ENCODE measurements around the gene PTCH1.

The PTCH1 gene

GRCh38 chr9:95497772-95498171, 19.0 kb downstream of the PTCH1 start:
- DNase-seq = no peak

DNA sequence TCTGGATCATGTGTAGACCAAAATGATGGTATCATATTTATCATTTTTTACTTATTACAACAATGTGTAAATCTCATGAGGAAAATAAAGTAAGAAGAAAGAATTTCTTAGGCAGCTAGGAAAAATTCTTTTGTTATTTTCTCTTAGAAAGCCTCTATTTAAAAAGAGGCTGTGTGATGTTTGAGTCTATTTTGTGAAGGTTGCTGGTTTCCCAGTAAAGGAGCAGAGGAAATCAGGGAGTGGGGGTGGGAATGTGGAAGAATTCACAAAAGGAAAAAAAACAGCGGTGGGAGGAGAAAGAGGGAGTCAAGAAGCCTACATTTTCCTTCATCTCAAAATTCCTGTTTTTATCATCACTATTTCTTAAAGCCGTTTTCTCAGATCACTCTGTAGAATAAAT, 20.1 kb downstream of the PTCH1 start:
- no peak for DNase-seq

DNA sequence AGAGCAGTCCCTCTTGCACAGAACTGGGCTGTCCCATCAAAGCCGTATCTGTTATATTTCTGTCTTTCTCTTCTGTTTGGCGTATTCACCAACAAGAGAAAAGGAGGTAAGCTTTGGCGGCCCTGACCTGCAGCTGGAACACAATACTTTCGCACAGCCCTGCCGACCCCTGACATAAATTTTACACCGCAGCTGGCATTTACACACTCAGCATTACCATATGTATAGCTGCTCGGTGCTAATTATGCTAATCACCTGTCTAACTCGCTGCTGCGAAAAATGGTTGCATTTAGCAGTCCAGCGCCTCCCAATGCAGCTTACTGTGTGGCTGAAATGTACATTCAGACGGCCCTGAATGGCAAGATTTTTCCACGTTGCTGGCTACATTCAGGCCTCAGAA, 20.8 kb downstream of the PTCH1 start:
- DNase-seq = no peak

GRCh38 chr9:95495529-95495928, 21.2 kb downstream of the PTCH1 start:
- no peak for DNase-seq

DNA sequence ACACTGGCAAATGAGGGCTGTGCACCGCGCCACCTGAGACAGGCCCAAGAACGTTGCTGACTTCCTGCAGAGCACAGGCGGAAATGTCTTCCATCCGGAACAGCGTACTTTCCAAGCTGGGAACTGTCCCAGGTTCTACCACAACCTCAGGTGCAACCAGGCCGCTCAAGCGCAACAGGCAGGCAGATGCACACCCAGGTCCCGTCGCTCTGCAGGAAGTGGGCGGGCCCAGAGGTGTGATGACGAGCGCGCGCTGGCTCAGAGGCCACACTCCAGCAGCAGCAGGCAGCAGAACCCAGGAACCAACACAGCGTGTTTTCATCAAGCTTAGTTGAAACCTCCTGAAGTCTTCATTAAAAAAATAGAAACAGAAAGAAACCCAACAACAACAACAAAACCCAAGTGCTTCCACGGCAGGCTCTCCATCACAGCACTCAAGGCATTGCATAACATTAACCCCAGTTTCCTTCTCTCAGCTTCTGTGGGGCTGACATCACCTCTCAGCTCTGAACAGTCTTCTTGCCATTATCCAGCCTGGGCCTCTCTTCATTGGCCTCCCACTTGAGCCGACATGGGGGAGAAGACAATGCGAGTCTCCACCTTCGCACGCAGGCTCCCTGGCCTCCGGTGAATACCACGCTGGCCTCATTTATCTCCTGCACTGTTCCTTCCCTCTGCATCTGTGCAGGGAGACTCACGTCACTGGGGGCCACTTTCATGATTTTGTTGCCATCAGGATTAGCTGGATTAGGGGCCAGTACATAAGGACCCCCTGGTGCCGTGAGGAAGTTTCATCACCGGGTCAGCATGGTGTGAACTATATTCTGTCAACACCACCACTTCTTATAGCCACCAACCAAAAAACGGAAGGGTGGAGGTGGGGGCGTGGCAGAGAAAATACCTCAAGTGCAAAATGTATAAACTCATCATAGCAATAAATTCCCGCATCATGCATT, 22.1 kb downstream of the PTCH1 start:
- no peak for DNase-seq

DNA sequence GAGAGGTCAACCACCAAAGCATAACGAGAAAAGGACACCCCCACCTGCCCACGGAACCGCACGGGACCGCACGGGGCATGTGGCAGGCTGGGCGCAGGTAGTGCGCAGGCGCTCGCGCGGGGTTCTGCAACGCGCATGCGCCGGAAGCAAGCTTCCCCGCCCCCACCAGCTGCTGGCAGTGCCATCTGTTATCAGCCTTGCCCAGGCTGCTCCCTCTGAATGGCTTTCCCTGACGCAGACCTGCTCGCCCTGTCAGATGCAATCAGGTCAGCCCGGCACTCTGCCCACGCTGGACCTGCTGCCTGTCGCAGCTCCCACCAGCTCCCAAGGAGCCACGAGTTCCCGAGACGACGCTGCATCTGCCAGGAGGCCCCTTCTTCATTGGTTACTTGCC, 22.8 kb downstream of the PTCH1 start:
- no peak for DNase-seq

DNA sequence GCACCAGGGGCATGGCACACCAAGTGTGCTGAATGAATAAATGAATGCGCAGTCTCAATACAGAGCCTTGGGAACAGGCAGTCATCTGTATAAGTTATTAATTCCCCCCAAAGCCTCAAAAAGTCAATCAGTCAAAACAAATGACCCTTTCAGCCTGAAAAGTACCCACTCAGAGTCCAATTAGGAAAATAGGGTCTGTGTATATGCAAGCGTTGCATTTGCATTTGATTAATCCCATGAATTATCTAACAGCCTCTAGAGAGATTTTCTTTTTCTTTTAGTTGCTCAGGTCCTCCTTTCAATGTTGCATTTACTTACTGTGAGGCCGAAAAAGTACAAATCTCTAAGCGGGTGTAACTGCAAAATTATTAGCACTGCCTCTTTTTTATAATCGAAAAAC, 23.4 kb downstream of the PTCH1 start:
- DNase-seq = no peak

- no peak for DNase-seq
Measured at GRCh38 chr9:95491543-95492320, 25.0 kb downstream of the PTCH1 start.

DNA sequence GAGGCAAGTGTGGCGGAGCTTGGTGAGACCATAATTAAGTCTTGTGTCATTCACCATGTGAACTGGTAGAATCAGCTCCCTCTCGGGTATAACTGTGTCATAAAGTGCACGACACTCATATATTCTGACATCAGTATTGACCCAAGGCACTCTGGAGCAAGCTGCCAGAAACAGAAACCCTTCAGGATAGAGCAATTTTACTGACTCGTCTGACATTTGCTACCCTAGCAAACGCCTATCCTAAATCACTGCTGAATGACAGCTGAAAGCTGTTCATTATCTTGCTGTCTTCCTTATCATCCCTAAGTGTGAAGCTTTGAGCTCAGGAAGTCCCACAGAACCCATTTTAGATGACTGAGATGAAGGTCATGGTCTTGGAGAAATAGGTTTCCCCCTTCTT, 27.8 kb downstream of the PTCH1 start:
- no peak for DNase-seq

- no peak for DNase-seq
Measured at GRCh38 chr9:95486318-95486717, 30.5 kb downstream of the PTCH1 start.

DNA sequence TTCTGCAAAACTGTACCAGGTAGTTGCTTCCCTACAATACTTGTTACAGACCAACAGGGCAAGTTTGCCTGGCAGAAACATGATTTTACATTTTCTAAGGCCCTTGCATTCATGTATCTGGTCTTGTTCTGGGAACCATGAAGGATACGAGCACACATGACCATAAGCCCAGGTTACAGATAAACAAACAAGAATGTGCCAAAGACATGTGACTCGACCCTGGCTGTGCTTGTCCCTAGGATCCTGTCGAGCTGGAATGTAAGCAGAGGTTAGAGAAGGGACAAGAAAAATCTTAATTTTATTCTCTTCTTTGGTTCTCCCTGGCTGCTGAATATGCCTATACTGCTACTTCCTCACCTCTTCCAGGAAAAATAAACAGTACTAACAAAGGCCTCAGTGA, 32.5 kb downstream of the PTCH1 start:
- DNase-seq = no peak

GRCh38 chr9:95483431-95483830, 33.3 kb downstream of the PTCH1 start:
- DNase-seq = no peak

- no peak for DNase-seq
Measured at GRCh38 chr9:95482621-95483020, 34.1 kb downstream of the PTCH1 start.

DNA sequence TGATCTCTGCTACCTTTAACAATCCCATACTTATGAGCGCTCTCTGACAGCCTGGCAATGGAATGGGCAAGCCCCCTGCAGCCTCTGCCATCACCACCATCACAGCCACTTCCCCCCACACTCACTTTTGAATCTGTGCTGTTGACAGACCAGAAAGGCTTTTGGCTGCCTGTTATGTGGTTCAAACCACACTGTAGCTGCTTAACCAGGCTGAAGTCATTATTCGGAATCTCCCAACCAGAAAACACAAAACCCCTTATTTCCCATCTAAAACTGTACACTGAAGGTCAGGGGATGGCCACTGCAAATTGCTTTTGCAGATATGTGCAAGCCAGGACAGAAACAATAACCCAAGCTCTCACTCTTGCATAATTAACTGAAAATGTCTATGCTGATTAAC, 35.8 kb downstream of the PTCH1 start:
- no peak for DNase-seq

- no peak for DNase-seq
Measured at GRCh38 chr9:95480346-95480745, 36.4 kb downstream of the PTCH1 start.

GRCh38 chr9:95479330-95479729, 37.4 kb downstream of the PTCH1 start:
- DNase-seq = no peak

DNA sequence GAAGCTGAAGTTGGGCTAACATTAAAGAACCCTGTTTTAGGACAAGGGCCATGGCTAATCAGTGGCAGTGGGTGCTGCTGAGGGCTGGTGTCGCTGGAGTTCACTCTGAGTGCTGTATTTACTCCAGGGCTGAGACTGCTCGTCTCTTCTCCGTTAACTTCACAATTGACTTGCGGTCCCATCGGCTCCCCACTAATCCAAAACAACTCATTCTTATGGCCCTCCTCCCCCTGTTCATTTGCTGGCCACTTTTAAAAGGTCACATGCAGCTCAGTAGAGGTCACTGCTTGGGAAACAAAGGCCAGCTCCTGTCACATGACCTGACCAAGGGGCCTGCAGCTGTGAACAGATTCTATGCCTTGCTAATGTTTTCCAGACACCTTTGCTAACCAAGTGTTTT, 38.4 kb downstream of the PTCH1 start:
- DNase-seq = no peak

GRCh38 chr9:95477885-95478284, 38.9 kb downstream of the PTCH1 start:
- DNase-seq = no peak

DNA sequence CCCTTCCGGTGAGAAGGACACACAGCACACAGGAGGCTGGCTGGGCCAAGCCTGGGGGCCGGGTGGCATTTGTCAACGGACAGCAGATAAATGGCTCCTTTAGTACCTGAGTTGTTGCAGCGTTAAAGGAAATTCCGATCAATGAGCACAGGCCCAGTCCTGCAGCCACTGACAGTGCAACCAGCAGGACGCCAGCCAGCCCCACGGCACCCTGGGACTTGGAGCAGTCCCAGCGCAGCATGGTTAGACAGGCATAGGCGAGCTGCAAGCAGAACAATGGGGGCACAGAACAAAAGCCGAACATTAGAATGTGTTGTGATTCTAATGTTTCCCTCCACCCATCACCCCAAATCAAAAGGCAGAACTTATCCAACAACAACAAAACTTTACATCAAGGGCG, 39.3 kb downstream of the PTCH1 start:
- DNase-seq = no peak

- no peak for DNase-seq
Measured at GRCh38 chr9:95468791-95469190, 48.0 kb downstream of the PTCH1 start.

DNA sequence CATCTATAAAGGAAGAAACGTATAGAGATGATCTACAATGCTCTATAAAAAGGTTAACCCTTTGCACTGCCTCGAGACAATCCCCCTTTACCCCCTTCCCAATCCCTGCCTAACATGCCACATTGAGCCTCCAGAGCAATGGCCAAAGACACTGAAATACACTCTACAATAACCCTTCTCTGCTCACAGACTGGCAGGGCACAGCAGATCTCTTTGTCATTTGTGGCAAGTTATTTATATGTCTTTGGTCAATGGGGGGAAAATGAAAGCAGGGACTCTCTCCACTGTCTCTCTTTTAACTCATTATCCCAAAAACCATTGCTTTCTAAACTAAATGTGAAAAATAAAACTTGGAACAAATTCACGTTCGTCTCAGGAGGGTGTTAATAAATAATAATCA, 51.7 kb downstream of the PTCH1 start:
- no peak for DNase-seq

DNA sequence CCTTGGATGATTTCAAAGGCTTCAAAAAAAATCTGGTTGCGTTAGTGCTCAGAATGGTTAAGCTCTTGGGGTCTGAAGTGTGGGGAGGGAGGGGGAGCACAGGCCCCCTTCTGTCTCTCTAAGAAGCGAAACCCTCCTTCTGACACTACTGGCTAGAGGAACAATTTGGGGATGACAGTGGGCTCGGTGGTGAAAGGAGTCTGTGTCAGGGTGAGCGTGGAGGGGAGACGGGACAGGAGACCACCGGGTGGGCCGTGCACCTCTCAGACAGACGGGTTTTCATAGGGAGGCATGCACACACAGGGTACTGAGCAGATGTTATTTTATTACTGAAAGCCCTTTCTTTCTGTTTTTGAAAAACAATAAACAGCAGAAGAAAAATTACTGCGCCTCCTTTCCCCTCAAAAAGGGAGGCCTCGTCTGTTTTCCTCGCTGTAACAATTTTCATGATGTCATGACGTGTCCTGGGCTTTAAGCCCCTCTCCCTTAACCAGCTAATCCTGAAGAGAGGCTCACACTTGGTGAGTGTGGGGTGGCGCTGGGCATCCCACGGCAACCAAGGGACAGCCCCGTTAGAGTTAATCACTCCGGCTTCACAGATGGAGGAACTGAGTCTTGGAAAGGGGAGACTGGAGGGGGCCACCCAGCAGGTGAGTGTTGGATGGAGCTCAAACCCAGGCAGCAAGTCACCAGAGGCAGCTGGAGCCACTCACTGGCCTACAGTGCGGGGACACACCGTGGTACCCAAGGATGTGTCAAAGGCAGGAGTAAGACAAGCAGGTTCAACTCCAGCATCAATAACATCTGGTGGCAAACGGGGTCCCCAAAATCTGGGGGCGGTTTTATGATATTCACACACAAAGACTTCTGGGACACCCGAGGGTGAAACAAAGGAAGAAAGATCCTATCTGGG, 53.4 kb downstream of the PTCH1 start:
- DNase-seq = no peak
